GM12892 (cell line): ENCODE data around the gene PRDX3.

Source experiments
- POLR2A ChIP-seq: IDR thresholded peaks from 2 replicates; pipeline ENCODE4 v1.6.1; 2011; ENCODE audit warnings: low read depth, low read length, control low read depth
- POLR2AphosphoS5 ChIP-seq: IDR thresholded peaks from 2 replicates; pipeline ENCODE4 v1.6.1; 2011; ENCODE audit warnings: low read depth, low read length, control low read depth

DNA sequence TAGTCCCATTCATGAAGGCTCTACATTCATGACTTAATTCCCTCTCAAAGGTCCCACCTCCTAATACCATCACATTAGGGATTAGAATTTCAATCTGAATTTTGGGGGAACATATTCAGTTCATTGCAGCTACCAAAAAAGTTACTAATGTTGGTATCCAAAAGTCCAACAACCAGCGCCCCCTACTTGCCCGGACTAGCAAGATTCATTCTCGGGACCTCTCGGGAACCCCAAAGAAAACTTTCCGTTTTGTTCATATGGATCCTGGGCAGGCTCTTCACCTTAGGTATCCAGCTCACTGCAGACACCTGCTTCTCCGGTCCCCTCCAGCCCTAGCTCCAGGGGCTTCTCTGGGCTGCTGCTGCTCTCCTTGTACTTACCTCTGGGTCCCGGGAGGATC lies 19.8 kb upstream of the PRDX3 start:
- TF ChIP-seq POLR2AphosphoS5 (no peak), POLR2A (no peak)
